Stimulated activated effector memory CD8-positive, alpha-beta T cell treated with anti-CD3 and anti-CD28 coated beads, Interleukin-12 subunit alpha, Interleukin-12 subunit beta, amount 100 ng/mL, for 72 hours (primary cell): Measurements from ENCODE around the gene DCLRE1B.

Source experiments
- ATAC-seq: fragments of 150-1000 bp; cut with Tn5 transposase; 2 replicates; pipeline ENCODE4 v1.10.0; 2021
- DNase-seq, 2 donors: peaks; one replicate each; pipeline ENCODE4 v3.0.0; 2021 to 2022; ENCODE audit warnings: low spot score in 2 of 2
- H3K27ac Mint-ChIP-seq: one replicate; pipeline ENCODE4 v1.8.0; 2022; ENCODE audit warnings: mild to moderate bottlenecking, mixed read lengths
- H3K36me3 Mint-ChIP-seq: one replicate; pipeline ENCODE4 v1.8.0; 2022; ENCODE audit warnings: mild to moderate bottlenecking, mixed read lengths
- H3K4me1 Mint-ChIP-seq: one replicate; pipeline ENCODE4 v1.8.0; 2022; ENCODE audit warnings: mixed read lengths
- H3K4me3 Mint-ChIP-seq: one replicate; pipeline ENCODE4 v1.8.0; 2022; ENCODE audit warnings: mild to moderate bottlenecking, mixed read lengths
- H3K9me3 Mint-ChIP-seq: one replicate; pipeline ENCODE4 v1.8.0; 2022; ENCODE audit warnings: mixed read lengths

The DCLRE1B gene

DNA sequence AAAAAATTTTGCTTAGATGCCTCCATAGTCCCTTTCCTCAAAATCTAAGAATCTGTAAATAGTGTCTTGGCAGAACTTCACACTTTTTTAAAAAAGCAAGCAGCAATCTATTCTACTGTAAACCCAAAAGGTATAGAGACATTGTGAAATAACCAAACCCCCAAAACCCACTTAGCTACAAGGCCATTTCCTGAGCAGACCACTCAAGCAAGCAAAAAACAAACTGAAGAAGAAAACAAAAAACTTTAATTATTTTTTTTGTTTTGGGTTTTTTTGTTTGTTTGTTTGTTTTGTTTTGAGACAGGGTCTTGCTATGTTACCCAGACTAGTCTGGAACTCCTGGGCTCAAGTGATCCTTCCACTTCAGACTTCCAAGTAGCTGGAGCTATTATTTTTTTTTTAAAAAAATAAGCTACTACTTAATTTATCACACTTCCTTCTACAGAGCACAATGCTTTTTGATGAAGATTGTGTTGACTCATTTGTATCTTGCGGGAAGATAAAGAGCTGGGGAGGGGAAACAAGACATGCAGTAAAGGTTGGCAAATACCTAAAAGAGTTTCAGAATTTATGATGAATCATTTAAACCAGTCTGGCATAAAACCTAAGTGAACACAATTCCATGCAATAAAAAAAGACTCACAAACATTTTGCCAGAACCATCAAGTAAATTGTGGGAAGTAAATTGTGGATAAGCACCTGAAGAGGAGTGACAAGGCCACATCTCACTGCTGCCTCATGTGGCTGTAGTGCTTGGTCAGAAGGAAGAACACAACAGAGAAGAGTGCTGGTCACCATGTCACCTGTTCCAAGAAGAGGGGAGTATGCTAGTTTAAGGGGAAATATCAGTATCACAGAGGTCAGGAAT is 30.9 kb upstream of the DCLRE1B start:
- peaks cover 54% of the 10 kb centered on the region for H3K4me1 Mint-ChIP-seq
- H3K27ac Mint-ChIP-seq: peak overlapping the region; percentile 85
- no peaks in the 10 kb centered on the region for H3K9me3 Mint-ChIP-seq
- peaks cover 15% of the 10 kb centered on the region for H3K36me3 Mint-ChIP-seq
- DNase-seq: no peak
- peak overlapping the region; percentile 40 for H3K4me3 Mint-ChIP-seq
- peak; percentile 70 for ATAC-seq

GRCh38 chr1:113875714-113876113 is 29.4 kb upstream of the DCLRE1B start:
- peak; percentile 52 for ATAC-seq
- peaks cover 56% of the 10 kb centered on the region for H3K4me1 Mint-ChIP-seq
- no peaks in the 10 kb centered on the region for H3K9me3 Mint-ChIP-seq
- H3K27ac Mint-ChIP-seq: peak overlapping the region; percentile 85
- peaks cover 10% of the 10 kb centered on the region for H3K36me3 Mint-ChIP-seq
- peak overlapping the region; percentile 40 for H3K4me3 Mint-ChIP-seq
- no peak for DNase-seq

GRCh38 chr1:113876176-113876575 is 28.9 kb upstream of the DCLRE1B start:
- DNase-seq: no peak
- Mint-ChIP-seq H3K4me1 (peaks cover 56% of the 10 kb centered on the region), H3K4me3 (peak overlapping the region; percentile 40), H3K36me3 (peaks cover 8% of the 10 kb centered on the region), H3K27ac (peak overlapping the region; percentile 85), H3K9me3 (no peaks in the 10 kb centered on the region)
- no peak for ATAC-seq

- no peaks in the 10 kb centered on the region for H3K36me3 Mint-ChIP-seq
- H3K4me3 Mint-ChIP-seq: peak overlapping the region; percentile 51
- H3K4me1 Mint-ChIP-seq: peaks cover 42% of the 10 kb centered on the region
- DNase-seq: no peak
- peak overlapping the region; percentile 90 for H3K27ac Mint-ChIP-seq
- ATAC-seq: no peak
- H3K9me3 Mint-ChIP-seq: no peaks in the 10 kb centered on the region
Measured at GRCh38 chr1:113879739-113880038, 25.4 kb upstream of the DCLRE1B start.

- no peaks in the 10 kb centered on the region for H3K9me3 Mint-ChIP-seq
- no peak for DNase-seq
- H3K4me1 Mint-ChIP-seq: peaks cover 24% of the 10 kb centered on the region
- no peak overlapping the region for H3K4me3 Mint-ChIP-seq
- peak overlapping the region; percentile 90 for H3K27ac Mint-ChIP-seq
- no peaks in the 10 kb centered on the region for H3K36me3 Mint-ChIP-seq
- no peak for ATAC-seq
Measured at GRCh38 chr1:113881661-113882060, 23.5 kb upstream of the DCLRE1B start.

GRCh38 chr1:113886417-113887401 is 18.4 kb upstream of the DCLRE1B start:
- Mint-ChIP-seq H3K36me3 (peaks cover 6% of the 10 kb centered on the region), H3K9me3 (no peaks in the 10 kb centered on the region), H3K4me1 (peaks cover 7% of the 10 kb centered on the region), H3K27ac (no peak overlapping the region), H3K4me3 (no peak overlapping the region)
- no peak for ATAC-seq
- no peak for DNase-seq

DNA sequence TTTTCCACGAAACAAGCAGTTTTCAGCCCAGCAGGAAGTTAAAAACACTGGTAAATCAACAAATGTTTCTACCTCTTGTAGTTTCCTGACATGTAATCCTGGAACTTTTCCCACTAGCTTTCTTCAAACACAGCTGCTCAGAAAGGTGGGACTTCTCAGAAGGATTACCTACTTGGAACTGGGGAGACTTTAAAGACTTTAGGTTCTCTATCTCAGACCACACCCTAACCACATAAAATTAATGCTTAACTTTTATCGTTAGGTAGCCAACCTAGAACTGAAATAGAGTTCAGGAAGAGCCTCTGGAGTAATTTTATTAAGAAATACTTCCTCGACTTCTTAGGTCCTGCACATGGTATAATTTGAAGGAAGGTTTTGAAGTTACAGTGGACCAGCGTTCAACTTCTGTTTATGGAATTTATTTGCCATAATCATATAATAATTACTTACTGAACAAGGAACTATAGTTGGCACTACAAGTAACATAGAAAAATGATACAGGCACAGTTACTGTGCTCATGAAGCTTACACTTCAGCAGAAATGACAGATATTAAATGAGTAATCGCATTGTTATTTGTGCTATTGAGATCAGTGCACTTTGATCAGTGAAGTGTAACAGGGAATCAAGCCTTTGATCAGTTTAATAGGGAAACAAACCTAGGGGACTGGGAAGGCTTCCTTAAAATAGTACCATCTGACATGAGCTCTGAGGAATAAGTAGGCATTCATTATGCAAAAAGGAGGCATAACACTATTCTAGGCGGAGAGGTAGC is 17.5 kb upstream of the DCLRE1B start, which contains the start of gene BCL2L15:
BCL2L15 (minus strand) TSS at position 180 of the 774 bp plus-strand sequence. CDS start 206 bp downstream, outside the sequence.
- H3K4me3 Mint-ChIP-seq: no peak within 1 kb of the TSS
- no peak within 1 kb of the TSS for H3K27ac Mint-ChIP-seq
- H3K9me3 Mint-ChIP-seq: no peaks in the 10 kb centered on the region
- H3K36me3 Mint-ChIP-seq: peaks cover 6% of the 10 kb centered on the region
- no peak for ATAC-seq
- H3K4me1 Mint-ChIP-seq: peaks cover 5% of the 10 kb centered on the region
- DNase-seq: no peak

DNA sequence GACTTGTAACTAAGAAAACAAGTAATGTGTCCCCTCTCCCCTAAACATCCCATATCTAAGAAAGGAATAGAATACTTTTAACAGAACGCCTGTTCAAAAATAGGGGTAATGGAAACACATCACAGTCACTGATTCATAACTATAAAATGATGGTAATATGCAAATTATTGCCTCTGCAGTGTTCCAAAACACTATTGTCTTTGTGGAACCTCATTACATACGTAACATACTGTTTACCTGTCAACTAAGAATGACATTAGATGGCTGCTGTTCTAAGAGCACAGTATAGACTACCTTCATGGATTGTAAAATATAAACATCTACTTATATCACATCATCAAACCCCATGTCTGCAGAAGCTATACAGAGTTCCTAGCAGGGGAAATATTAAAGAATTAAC is 14.3 kb upstream of the DCLRE1B start:
- DNase-seq (no peak), ATAC-seq (no peak)
- Mint-ChIP-seq H3K9me3 (no peaks in the 10 kb centered on the region), H3K4me3 (no peak overlapping the region), H3K27ac (peak overlapping the region; percentile 3), H3K36me3 (peaks cover 26% of the 10 kb centered on the region), H3K4me1 (peaks cover 5% of the 10 kb centered on the region)

GRCh38 chr1:113891631-113892220 is 13.4 kb upstream of the DCLRE1B start:
- DNase-seq (no peak), ATAC-seq (no peak)
- H3K27ac Mint-ChIP-seq: no peak overlapping the region
- peaks cover 5% of the 10 kb centered on the region for H3K4me1 Mint-ChIP-seq
- H3K4me3 Mint-ChIP-seq: no peak overlapping the region
- peaks cover 35% of the 10 kb centered on the region for H3K36me3 Mint-ChIP-seq
- H3K9me3 Mint-ChIP-seq: no peaks in the 10 kb centered on the region

GRCh38 chr1:113893267-113893666 is 11.9 kb upstream of the DCLRE1B start:
- Mint-ChIP-seq H3K4me1 (peaks cover 11% of the 10 kb centered on the region), H3K9me3 (no peaks in the 10 kb centered on the region), H3K4me3 (no peak overlapping the region), H3K27ac (peak overlapping the region; percentile 3), H3K36me3 (peaks cover 50% of the 10 kb centered on the region)
- DNase-seq (no peak), ATAC-seq (no peak)

DNA sequence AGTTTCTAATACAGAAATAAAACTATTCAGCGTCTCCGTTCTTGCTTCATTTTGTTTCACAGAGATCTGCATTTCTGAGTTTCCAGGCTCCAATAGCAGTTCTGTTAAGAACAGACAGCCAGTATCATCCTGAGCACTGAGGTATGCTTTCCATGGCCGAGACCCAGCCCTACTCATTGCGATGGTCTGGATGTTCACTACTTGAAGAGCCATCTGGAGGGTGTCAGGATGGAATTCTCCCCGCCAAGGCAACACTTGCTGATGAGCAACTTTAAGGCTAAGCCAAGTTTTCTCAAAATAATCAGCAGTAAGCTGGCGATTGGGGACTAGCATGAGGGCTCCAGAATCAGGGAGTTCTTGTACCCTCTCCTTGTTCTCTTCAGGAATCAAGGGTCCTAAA is 10.0 kb upstream of the DCLRE1B start:
- DNase-seq (no peak), ATAC-seq (no peak)
- Mint-ChIP-seq H3K36me3 (peaks cover 69% of the 10 kb centered on the region), H3K9me3 (no peaks in the 10 kb centered on the region), H3K4me3 (no peak overlapping the region), H3K4me1 (peaks cover 29% of the 10 kb centered on the region), H3K27ac (no peak overlapping the region)

DNA sequence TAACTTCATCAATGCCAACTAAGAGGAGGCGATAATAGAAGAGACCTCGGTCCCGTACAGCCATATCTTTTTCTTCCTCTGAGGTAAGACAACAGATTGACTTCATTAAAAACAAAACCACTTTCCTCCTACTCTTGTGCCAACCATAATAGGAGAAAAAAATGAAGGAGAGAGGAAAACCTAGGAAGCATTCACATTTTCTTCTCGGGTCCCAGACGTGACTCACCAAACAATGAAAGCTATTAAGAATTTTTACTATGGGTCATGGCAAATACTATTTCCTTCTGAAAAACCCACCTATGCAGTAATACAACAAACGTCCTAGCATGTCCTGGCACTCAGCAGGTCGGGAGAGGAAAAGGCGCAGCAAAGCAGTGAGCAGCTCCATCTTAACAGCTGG is 9.2 kb upstream of the DCLRE1B start:
- no peak for DNase-seq
- Mint-ChIP-seq H3K4me1 (peaks cover 32% of the 10 kb centered on the region), H3K27ac (peak overlapping the region; percentile 54), H3K4me3 (no peak overlapping the region), H3K9me3 (no peaks in the 10 kb centered on the region), H3K36me3 (peaks cover 71% of the 10 kb centered on the region)
- no peak for ATAC-seq

DNA sequence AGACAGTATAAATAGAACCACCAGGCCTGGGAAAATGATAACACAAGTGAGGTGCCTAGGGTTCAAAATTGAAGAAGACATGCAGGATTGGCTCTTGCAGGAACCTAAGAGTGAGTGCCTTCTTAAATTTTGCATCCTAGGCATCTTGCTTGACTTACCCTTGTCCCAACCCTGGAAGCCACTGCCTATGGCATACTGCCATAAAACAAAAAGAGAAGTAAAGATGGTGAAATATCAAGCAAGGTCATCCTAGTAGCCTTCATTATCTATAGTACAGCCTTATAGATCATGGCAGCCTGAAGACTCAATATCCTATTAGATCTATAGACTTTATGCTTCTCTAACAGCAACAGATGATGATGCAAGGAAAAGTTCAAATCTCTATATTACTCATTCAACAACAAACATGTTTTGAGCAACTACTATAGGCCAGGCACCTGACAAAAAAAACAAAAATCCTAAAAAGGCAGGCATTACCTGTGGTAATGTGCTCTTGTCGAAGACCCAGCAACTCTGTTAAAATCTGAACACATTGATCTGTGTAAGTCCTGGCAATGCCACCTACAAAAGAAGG is 6.8 kb upstream of the DCLRE1B start:
- Mint-ChIP-seq H3K4me3 (no peak overlapping the region), H3K9me3 (no peaks in the 10 kb centered on the region), H3K27ac (peak overlapping the region; percentile 77), H3K36me3 (peaks cover 95% of the 10 kb centered on the region), H3K4me1 (peaks cover 55% of the 10 kb centered on the region)
- ATAC-seq (peak; percentile 58), DNase-seq (no peak)

DNA sequence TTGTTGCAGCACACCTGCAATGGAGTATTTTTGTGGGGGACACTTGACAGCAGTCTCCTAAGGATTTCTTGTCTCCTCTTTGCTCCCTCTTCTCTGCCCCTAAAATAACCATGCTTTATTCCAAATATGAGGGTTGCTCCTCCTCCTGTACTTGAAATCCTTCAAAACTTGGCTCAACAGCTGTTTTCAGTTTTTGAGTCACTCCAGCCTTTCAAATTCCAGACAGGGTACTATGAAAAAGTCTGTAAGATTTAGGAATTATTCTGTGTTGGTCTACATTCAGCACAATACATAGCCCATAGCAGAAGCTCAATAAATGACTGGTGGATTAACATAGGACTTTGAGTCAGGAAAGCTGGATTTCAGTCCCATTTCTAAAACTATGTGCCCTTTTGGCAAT is 6.0 kb upstream of the DCLRE1B start:
- DNase-seq: no peak
- Mint-ChIP-seq H3K36me3 (peaks cover 93% of the 10 kb centered on the region), H3K4me3 (no peak overlapping the region), H3K27ac (peak overlapping the region; percentile 77), H3K4me1 (peaks cover 61% of the 10 kb centered on the region), H3K9me3 (no peaks in the 10 kb centered on the region)
- no peak for ATAC-seq
